B cell (primary cell): ENCODE measurements around the gene ITSN2. TPM values are rescaled to one million over a fixed set of nuclear protein-coding genes. Genes with fewer than 3 reads are reported as not detected.
A peak's percentile ranks its signal among the peaks of the same experiment; 100 is the strongest.

ENCODE experiments used
- ATAC-seq: fragments of 200-7000 bp; cut with Tn5 transposase; one replicate; pipeline ENCODE4 v1.10.0; 2021; ENCODE audit warnings: low read depth, mild to moderate bottlenecking, moderate number of reproducible peaks, moderate library complexity
- CTCF ChIA-PET: fragments of 350-600 bp; sonication (Branson Sonifier 250); formaldehyde crosslinking; loops from one replicate; lab custom pipeline; 2021; ENCODE audit warnings: antibody characterized with exemption, inconsistent platforms; lab: Charles Lee
- POLR2A ChIA-PET: fragments of 350-600 bp; sonication (Branson Sonifier 250); formaldehyde crosslinking; loops from one replicate; lab custom pipeline; 2021; ENCODE audit warnings: antibody characterized with exemption; lab: Charles Lee
- DNase-seq: peaks from one replicate; pipeline ENCODE4 v3.0.0; 2013
- H2AFZ ChIP-seq: 2 replicates; pipeline ENCODE4 v1.6.1; 2012; ENCODE audit warnings: mild to moderate bottlenecking, low read depth, low read length; ENCODE audit not compliant: insufficient read depth, poor library complexity, severe bottlenecking
- H3K27ac ChIP-seq, 2 donors: 1 replicate in 1 of 2; 2 replicates in 1 of 2; pipeline ENCODE4 v1.5.1; 2012 to 2013; ENCODE audit warnings: low read length in 2 of 2, mild to moderate bottlenecking in 2 of 2, moderate library complexity in 1 of 2
- H3K27me3 ChIP-seq, 4 experiments: fragments of 200-600 bp in 1 of 4; sonication (generic) in 1 of 4; replicated peaks in 1 of 4; 1 replicate in 2 of 4; 2 replicates in 2 of 4; pipeline versions ENCODE4 v1.6.1 to v1.7.0; 2013 to 2016; ENCODE audit warnings: low read length in 3 of 4, mild to moderate bottlenecking in 2 of 4, mixed read lengths in 1 of 4, moderate library complexity in 1 of 4; ENCODE audit not compliant: insufficient read depth in 4 of 4, control insufficient read depth in 3 of 4; ENCODE audit errors: control extremely low read depth in 1 of 4
- H3K36me3 ChIP-seq, 2 experiments: replicated peaks in 1 of 2; 1 replicate in 1 of 2; 2 replicates in 1 of 2; pipeline versions ENCODE4 v1.6.1 to v1.7.1; 2013; ENCODE audit warnings: low read length in 1 of 2; ENCODE audit not compliant: insufficient read depth in 2 of 2, control insufficient read depth in 1 of 2; ENCODE audit errors: control extremely low read depth in 1 of 2, extremely low read depth in 1 of 2
- H3K4me1 ChIP-seq, 2 donors: fragments of 200-600 bp in 1 of 2; sonication (generic) in 1 of 2; 1 replicate in 1 of 2; 2 replicates in 1 of 2; pipeline versions ENCODE4 v1.5.1 to v1.6.1; 2013 to 2017; ENCODE audit warnings: low read length in 2 of 2; ENCODE audit not compliant: control insufficient read depth in 2 of 2, insufficient read depth in 2 of 2
- H3K4me2 ChIP-seq: replicated peaks from 2 replicates; pipeline ENCODE3; 2012; ENCODE audit warnings: mild to moderate bottlenecking, low read depth, low read length; ENCODE audit not compliant: poor library complexity, severe bottlenecking
- H3K4me3 ChIP-seq, 5 experiments: fragments of 200-600 bp in 1 of 5; sonication (generic) in 1 of 5; 1 replicate in 3 of 5; 2 replicates in 2 of 5; pipeline versions ENCODE4 v1.5.1 to v1.7.0; 2011 to 2016; ENCODE audit warnings: low read length in 4 of 5, mild to moderate bottlenecking in 4 of 5, low read depth in 2 of 5, control low read depth in 1 of 5, moderate library complexity in 1 of 5; ENCODE audit not compliant: insufficient read depth in 1 of 5; ENCODE audit errors: control extremely low read depth in 1 of 5, extremely low read depth in 1 of 5
- H3K79me2 ChIP-seq: fragments of 200-600 bp; sonication (generic); one replicate; pipeline ENCODE4 v1.6.0; 2016; ENCODE audit warnings: low read length; ENCODE audit not compliant: control insufficient read depth, insufficient read depth
- H3K9ac ChIP-seq: fragments of 200-600 bp; sonication (generic); 2 replicates; pipeline ENCODE4 v1.6.1; 2017; ENCODE audit warnings: mild to moderate bottlenecking, low read length, moderate library complexity
- H3K9me3 ChIP-seq, 3 donors: one replicate each; pipeline versions ENCODE4 v1.6.1 to v1.7.1; 2013; ENCODE audit warnings: low read length in 2 of 3; ENCODE audit not compliant: control insufficient read depth in 2 of 3, insufficient read depth in 1 of 3; ENCODE audit errors: control extremely low read depth in 1 of 3
- H4K20me1 ChIP-seq: 2 replicates; pipeline ENCODE4 v1.6.0; 2012; ENCODE audit warnings: mild to moderate bottlenecking, low read length; ENCODE audit not compliant: insufficient read depth, control insufficient read depth, poor library complexity, severe bottlenecking
- H3K27ac Mint-ChIP-seq: one replicate; pipeline ENCODE4 v1.8.0; 2021; ENCODE audit warnings: mixed read lengths
- H3K27me3 Mint-ChIP-seq: one replicate; pipeline ENCODE4 v1.8.0; 2021; ENCODE audit warnings: mixed read lengths
- H3K4me1 Mint-ChIP-seq: one replicate; pipeline ENCODE4 v1.8.0; 2021; ENCODE audit warnings: mixed read lengths
- H3K4me3 Mint-ChIP-seq: one replicate; pipeline ENCODE4 v1.8.0; 2021; ENCODE audit warnings: mixed read lengths
- H3K9me3 Mint-ChIP-seq: one replicate; pipeline ENCODE4 v1.8.0; 2022; ENCODE audit warnings: mixed read lengths; ENCODE audit not compliant: insufficient read depth
- CTCF ChIP-seq: fragments of 200-600 bp; IDR thresholded peaks from one replicate; pipeline ENCODE4 v1.8.0; 2022; ENCODE audit warnings: antibody characterized with exemption, mild to moderate bottlenecking
- EZH2 ChIP-seq: IDR thresholded peaks from 2 replicates; pipeline ENCODE4 v1.6.1; 2012; ENCODE audit warnings: borderline replicate concordance, low read depth, mild to moderate bottlenecking, moderate library complexity, low read length; ENCODE audit not compliant: insufficient read depth, poor library complexity, severe bottlenecking
- WGBS: methylation state at CpG from one replicate; pipeline ENCODE4 v1.1.5; 2013; ENCODE audit warnings: missing lambda C conversion rate; ENCODE audit not compliant: insufficient coverage; 5-methylcytosine and 5-hydroxymethylcytosine counted together
- intact Hi-C: fragments of 100-400 bp; cut with micrococcal nuclease; formaldehyde crosslinking; loops from one replicate; pipeline ENCODE4 v1.10.0; 2022
- polyA plus RNA-seq: library from polyadenylated mRNA; depleted of rRNA; stranded (reverse); fragments of >200 nt; gene quantifications from 2 replicates; pipeline ENCODE4 v1.2.3, GENCODE V29; 2012
- total RNA-seq, 2 donors: library from RNA; stranded (reverse); fragments of 120-200 nt in 1 of 2; gene quantifications; 1 replicate in 1 of 2; 2 replicates in 1 of 2; pipeline versions ENCODE4 v1.2.3 to v1.2.4, GENCODE V29; 2013 to 2022

The ITSN2 gene
- total and polyA plus RNA-seq, 2 donors (not counting 1 experiment from before 2014, with no cell fraction given): 107 to 200 TPM

- Mint-ChIP-seq H3K4me3 (no peak overlapping the region), H3K4me1 (no peaks in the 10 kb centered on the region), H3K27ac (peak overlapping the region; percentile 62), H3K9me3 (no peaks in the 10 kb centered on the region), H3K27me3 (no peaks in the 10 kb centered on the region)
- Histone ChIP-seq H3K4me1 (no peaks in the 10 kb centered on the region), H3K79me2 (no peaks in the 10 kb centered on the region), H3K27ac (no peak overlapping the region), H3K27me3 (no peaks in the 10 kb centered on the region), H3K36me3 (peaks cover 0 to 93% of the 10 kb centered on the region in 2 experiments), H3K4me3 (no peak overlapping the region), H3K9ac (no peak overlapping the region), H3K9me3 (no peaks in the 10 kb centered on the region), H2AFZ (no peak overlapping the region), H4K20me1 (no peaks in the 10 kb centered on the region), H3K4me2 (no peak overlapping the region)
- TF ChIP-seq EZH2 (no peak), CTCF (no peak)
- WGBS: 92% methylated on average over 8 of the region's 8 CpGs
- ChIA-PET CTCF (interaction anchor here (0.6 kb wide), 1 partner anchor 171 kb away, joined by 4 read pairs; no protein-coding TSS in a partner anchor), POLR2A (no interaction called here)
- intact Hi-C loops: no loop called here
- DNase-seq (no peak), ATAC-seq (no peak)
These were observed 153.6 kb downstream of the ITSN2 start for GRCh38 chr2:24206714-24207113.

GRCh38 chr2:24206242-24206641 lies 154.1 kb downstream of the ITSN2 start:
- H2AFZ ChIP-seq: no peak overlapping the region
- WGBS: 88% methylated on average over 6 of the region's 6 CpGs
- no peaks in the 10 kb centered on the region for H3K79me2 ChIP-seq
- ATAC-seq: no peak
- no peak overlapping the region for H3K27ac Mint-ChIP-seq
- ChIA-PET CTCF (interaction anchor here (0.6 kb wide), 1 partner anchor 172 kb away, joined by 4 read pairs; no protein-coding TSS in a partner anchor), POLR2A (no interaction called here)
- no peaks in the 10 kb centered on the region for H3K27me3 Mint-ChIP-seq
- H3K4me3 Mint-ChIP-seq: no peak overlapping the region
- no peak overlapping the region for H3K4me3 ChIP-seq
- no peak overlapping the region for H3K27ac ChIP-seq
- H3K9me3 ChIP-seq: no peaks in the 10 kb centered on the region
- H3K9ac ChIP-seq: no peak overlapping the region
- intact Hi-C loops: no loop called here
- H3K27me3 ChIP-seq: no peaks in the 10 kb centered on the region
- H3K4me1 Mint-ChIP-seq: no peaks in the 10 kb centered on the region
- no peaks in the 10 kb centered on the region for H3K9me3 Mint-ChIP-seq
- H3K4me1 ChIP-seq: no peaks in the 10 kb centered on the region
- TF ChIP-seq EZH2: no peak
- no peak for TF ChIP-seq CTCF
- H4K20me1 ChIP-seq: no peaks in the 10 kb centered on the region
- no peak for DNase-seq
- no peak overlapping the region for H3K4me2 ChIP-seq
- peaks cover 0 to 93% of the 10 kb centered on the region in 2 experiments for H3K36me3 ChIP-seq
